ENCODE results near the gene ZNF425.
A peak's percentile ranks its signal among the peaks of the same experiment; 100 is the strongest.

DNA sequence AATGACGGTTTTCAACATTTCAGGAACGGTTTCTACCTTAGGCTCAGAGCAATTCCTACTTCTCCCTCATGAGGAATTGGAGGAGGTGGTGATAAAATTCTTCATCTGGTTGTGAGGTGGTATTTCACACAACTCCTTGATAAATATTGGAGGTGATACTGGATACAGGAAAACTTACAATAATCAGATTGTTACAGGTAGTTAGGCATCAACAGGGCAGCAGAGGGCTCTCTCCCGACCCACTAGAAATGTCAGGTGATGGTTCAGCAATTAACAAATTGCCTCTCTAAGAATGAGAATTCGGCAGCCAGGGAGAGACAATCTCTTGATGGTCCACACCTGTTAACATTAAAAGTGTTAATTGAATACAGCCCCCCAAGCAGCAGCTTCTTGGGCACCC lies 58.3 kb downstream of the ZNF425 start:
- TF ChIP-seq TCF7L2 (IDR thresholded peaks at IDR 0.05; ENCODE audit: low read depth, low read length) (no peak), POLR2AphosphoS5 (IDR thresholded peaks at IDR 0.05; ENCODE audit: low read depth, low read length) (no peak), SIN3A (IDR thresholded peaks at IDR 0.05; ENCODE audit: borderline replicate concordance, insufficient read depth, low read depth, low read length) (no peak)
- TF ChIP-seq, protein P1, sequence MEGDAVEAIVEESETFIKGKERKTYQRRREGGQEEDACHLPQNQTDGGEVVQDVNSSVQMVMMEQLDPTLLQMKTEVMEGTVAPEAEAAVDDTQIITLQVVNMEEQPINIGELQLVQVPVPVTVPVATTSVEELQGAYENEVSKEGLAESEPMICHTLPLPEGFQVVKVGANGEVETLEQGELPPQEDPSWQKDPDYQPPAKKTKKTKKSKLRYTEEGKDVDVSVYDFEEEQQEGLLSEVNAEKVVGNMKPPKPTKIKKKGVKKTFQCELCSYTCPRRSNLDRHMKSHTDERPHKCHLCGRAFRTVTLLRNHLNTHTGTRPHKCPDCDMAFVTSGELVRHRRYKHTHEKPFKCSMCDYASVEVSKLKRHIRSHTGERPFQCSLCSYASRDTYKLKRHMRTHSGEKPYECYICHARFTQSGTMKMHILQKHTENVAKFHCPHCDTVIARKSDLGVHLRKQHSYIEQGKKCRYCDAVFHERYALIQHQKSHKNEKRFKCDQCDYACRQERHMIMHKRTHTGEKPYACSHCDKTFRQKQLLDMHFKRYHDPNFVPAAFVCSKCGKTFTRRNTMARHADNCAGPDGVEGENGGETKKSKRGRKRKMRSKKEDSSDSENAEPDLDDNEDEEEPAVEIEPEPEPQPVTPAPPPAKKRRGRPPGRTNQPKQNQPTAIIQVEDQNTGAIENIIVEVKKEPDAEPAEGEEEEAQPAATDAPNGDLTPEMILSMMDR (IDR thresholded peaks at IDR 0.05) = peak; percentile 57
- TF ChIP-seq, protein P2, sequence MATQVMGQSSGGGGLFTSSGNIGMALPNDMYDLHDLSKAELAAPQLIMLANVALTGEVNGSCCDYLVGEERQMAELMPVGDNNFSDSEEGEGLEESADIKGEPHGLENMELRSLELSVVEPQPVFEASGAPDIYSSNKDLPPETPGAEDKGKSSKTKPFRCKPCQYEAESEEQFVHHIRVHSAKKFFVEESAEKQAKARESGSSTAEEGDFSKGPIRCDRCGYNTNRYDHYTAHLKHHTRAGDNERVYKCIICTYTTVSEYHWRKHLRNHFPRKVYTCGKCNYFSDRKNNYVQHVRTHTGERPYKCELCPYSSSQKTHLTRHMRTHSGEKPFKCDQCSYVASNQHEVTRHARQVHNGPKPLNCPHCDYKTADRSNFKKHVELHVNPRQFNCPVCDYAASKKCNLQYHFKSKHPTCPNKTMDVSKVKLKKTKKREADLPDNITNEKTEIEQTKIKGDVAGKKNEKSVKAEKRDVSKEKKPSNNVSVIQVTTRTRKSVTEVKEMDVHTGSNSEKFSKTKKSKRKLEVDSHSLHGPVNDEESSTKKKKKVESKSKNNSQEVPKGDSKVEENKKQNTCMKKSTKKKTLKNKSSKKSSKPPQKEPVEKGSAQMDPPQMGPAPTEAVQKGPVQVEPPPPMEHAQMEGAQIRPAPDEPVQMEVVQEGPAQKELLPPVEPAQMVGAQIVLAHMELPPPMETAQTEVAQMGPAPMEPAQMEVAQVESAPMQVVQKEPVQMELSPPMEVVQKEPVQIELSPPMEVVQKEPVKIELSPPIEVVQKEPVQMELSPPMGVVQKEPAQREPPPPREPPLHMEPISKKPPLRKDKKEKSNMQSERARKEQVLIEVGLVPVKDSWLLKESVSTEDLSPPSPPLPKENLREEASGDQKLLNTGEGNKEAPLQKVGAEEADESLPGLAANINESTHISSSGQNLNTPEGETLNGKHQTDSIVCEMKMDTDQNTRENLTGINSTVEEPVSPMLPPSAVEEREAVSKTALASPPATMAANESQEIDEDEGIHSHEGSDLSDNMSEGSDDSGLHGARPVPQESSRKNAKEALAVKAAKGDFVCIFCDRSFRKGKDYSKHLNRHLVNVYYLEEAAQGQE (IDR thresholded peaks at IDR 0.05; ENCODE audit: insufficient read depth in 1 of 2, low read depth in 2 of 2, low read length in 1 of 2) = no peak

Data from Panc1 (cell line).